ENCODE measurements around the gene ZNF322.

Gene ZNF322

DNA sequence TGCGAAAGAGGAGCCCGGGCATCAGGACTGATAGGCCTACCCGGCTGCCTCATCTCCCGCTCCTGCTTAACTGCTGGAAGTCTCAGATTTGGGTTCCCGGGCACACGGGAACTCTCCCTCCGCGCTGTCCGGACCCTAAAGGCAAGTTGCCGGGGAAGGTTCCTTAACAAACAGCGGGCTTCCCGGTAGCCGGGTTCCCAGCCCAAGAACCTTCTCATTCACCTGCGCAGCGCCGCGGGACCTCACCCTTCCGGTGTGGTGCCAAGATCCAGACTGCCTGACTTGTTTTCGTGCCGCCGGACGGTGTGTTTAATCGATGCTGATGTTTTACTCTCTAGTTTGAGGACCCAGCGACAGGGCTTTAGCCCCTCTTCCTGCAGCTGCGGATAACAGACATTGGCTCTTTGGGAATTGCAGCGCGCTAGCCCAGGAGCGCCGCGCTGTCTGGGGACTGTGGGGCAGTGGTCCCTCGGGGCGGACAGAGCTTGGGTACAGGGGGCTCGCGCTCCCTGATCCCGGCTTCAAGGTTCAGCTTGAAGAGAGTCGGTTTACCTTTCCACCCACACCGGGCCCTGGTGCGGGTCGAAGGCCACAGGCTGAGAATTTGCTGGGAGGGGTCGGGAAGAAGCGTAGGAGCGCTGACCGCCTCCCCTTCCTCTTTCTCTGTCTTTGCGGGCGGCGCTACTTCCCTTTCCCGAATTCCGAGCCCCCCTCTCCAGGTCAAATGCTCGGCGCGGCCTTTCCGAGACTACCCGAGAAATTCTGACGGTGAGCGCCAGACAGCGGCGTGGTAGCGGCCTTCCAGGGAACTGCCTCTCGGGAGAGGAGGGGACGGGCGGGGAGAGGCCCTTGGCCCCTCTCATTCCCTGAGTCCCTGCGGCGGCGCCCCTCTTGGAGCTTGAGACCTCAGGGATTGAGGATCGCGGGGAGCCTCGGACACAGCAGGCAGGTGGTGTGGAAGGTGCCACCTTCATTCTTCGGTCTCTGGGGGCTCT lies 45.6 kb downstream of the ZNF322 start:
- no peak for DNase-seq (ENCODE audit: low spot score)

DNA sequence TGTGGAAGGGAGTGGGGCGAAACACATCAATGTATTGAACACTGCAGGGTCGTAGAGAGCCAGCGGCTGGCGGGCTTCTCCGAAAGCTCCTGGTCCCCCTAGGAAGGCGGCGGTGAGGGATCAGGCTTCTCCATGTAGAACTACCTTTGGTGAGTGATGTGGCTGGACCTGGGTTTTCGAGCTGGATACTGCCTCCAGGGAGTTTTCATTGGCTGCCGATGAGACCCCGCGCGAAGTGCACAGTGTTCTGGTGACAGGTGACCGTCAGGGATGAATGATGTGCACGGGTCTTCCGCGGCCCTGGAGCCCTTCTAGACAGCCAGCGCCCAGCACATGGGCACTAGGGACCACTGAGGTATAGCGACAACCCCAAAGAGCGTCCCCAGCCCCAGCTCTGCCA lies 46.3 kb downstream of the ZNF322 start:
- DNase-seq (ENCODE audit: low spot score), result no peak

DNA sequence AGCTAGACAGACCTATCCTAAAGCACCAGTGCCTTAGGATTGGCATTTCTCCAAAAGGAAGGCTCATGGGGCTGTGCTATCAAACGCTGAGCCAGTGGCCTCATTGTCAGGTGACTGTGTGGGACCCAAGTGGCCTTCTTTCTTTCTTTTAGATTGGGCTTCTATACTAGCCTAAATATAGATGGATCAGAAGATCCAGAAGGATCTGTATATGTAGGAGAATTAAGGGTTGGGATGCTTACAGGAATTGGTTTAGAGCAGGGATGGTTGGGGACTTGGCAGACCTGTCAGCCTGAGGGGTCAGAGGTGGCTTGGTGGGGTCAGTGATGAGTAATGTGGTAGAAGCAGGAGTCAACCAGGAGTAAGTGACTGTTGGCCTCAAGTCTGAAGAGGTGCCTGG lies 47.9 kb downstream of the ZNF322 start:
- no peak for DNase-seq (ENCODE audit: low spot score)

DNA sequence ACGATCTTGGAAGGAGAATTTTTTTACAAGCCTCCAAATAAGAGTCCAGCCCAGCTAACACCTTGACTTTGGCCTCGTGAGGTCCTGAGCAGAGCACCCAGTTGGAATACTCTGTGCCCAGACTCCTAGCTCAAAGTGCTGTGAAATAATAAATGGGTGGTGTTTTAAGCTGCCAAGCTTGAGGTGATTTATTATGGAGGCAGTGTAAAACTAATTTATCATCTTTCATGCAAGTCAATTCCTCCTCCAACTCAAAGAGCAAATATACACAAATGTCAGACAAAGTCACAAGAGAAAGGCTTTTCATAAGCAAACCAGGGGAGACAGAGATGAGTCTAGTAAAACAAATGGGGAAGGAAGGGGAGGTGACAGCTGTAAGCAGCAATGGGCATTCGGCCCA lies 50.1 kb downstream of the ZNF322 start:
- no peak for DNase-seq (ENCODE audit: low spot score)

DNA sequence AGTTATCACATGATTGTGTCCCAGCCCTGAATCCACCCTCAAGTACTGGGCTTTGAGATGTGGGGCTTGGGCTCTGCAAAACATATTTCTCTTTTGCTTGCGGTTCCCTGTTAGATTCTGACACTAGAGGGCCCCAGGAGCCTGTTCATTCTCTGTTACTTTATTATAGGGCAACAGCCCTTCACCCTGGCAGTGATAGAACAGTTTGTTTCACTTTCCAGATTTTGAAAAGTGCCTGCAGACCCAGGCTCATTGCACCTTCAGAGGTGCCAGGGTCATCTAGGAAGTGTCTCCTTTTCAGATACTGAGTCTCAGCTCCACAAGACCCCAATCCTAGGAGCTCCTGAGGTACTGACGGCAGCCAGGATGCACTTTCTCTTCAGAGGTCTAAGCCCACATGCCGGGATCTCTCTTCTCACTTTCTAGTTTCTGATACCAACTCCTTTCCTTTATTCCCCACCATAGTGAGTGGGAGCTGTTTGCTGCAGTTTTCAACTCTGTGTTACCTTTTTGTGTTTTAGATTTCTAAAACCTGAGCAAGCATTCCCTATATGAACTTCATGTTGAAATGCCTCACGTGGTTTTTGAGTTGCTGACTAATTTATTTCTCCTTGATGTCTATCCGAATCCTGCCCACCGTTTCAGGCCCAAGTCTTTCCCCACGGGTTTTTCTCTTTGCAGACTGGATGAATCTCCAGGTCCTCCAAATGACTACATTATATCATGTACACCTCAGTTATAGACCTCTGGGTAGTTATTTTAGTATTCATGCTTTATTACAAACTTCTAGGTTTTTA lies 51.9 kb downstream of the ZNF322 start:
- peak; percentile 73 for DNase-seq (ENCODE audit: low spot score)

DNA sequence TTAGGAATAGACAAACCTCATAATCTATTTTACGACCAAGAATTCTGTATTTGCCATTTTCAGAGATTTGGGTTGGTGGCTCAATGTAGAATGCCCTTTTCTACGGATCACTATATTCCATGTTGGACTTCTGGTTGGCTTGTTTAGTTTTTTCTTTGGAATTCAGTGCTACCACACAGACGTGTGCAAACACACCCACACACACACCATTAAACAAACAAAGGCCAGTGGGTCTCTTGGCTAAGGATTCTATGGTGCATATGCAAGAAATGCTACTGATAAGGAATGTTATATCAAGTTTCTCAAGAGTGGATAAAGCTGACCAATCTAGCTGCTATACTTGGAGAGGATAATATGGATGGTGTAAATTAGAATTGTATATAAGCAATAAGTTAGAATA lies 54.7 kb downstream of the ZNF322 start:
- DNase-seq (ENCODE audit: low spot score), result no peak

DNA sequence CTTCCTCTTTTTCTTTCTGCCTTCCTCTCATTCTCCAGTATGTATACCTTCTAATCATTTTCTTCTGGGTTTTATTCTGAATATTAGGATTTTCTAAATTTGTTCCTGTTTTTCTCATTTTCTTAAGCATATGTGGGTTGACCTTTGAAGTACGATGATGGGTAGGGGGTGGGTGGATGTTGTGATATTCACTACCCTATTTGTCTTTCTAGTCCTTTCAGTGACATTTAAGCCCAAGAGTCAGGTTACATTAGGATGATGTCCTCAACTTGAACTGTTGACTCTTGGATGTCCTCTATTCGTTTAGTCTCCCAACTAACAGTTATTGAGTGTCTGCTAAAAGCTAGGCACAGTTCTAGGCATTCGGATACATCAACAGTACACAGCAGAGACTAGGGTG lies 55.5 kb downstream of the ZNF322 start:
- no peak for DNase-seq (ENCODE audit: low spot score)

DNA sequence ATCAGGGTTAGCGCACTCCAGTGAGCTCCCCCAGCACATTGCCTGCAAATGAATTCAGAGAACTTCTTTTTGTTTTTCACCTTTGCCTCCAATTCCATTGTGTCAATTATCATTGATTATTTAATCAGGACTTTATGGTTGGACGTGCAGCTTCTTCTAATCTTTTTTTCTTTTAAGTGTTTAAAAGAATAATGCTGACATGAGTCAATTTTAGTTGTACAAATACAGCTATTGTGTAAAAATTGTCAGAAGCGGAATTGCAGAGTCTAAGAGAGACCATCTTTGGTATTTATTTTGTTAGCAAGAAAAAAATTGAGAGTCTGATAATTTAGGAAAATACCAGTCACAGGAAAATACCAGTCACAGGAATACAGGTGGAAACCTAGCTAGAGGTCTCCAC lies 57.3 kb downstream of the ZNF322 start:
- no peak for DNase-seq (ENCODE audit: low spot score)

DNA sequence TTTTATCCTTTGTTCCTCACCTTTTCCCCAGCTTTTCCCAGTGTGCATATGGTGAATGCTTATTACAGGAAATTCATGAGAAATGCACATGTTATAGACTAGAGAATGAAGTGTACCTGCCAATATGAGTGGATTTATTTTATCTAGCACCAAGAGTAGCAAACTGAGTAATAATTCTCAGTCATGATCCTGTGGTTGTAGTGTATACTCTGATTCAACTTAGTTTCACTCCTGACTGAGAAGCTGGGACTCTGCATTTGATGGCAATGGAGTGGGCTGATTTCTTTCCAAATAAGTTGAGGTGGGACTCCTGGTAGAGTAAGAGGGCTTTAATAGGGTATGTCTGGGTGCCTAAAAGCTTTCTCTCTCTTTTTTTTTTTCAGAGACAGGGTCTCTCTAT lies 58.8 kb downstream of the ZNF322 start:
- no peak for DNase-seq (ENCODE audit: low spot score)

DNA sequence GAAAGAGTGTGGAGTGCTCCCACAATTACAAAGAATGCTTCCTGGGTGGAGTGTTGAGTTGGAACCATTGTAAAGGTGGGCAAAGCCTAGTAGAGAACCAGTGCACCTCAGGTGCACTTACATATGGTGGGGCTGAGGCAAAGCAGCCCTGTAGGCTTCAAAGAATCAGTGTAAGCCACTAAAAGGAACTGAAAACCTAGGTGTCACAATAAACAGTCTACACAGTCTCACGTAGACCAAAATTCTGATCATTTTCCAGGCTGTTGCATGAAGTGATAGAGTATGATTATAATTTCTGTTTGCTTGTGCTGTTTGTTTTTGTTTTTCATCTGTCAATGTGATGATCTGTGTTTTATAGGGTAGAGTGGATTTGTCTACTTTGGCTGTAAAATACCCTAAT lies 60.0 kb downstream of the ZNF322 start:
- no peak for DNase-seq (ENCODE audit: low spot score)

DNA sequence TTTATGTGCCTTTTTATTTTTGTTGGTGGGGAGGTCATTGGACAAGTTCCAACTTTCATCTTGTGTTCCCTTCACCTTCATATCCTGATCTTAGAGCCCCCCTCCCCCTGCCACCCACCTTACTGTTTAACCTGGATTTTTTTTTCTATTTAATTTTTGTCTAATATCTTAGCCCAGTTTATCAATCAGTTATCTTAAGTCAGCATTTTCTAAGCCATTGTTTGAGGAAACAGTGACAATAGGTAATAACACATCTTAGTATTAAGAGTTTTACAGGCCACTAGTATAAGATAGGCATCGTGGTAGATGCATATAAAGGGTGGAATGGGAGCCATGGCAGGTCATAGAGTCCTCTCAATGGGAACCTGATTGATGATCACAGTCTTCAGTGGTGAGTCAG lies 60.4 kb downstream of the ZNF322 start:
- no peak for DNase-seq (ENCODE audit: low spot score)

DNA sequence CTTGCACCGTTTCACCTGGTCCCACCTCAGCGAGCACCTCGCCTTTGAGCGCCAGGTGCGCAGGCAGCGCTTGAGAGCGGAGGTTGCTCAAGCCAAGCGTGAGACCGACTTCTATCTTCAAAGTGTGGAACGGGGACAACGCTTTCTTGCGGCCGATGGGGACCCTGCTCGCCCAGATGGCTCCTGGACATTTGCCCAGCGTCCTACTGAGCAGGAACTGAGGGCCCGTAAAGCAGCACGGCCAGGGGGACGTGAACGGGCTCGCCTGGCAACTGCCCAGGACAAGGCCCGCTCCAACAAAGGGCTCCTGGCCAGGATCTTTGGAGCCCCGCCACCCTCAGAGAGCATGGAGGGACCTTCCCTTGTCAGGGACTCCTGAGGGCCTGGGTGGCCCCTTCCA lies 61.3 kb downstream of the ZNF322 start:
- no peak for DNase-seq (ENCODE audit: low spot score)

DNA sequence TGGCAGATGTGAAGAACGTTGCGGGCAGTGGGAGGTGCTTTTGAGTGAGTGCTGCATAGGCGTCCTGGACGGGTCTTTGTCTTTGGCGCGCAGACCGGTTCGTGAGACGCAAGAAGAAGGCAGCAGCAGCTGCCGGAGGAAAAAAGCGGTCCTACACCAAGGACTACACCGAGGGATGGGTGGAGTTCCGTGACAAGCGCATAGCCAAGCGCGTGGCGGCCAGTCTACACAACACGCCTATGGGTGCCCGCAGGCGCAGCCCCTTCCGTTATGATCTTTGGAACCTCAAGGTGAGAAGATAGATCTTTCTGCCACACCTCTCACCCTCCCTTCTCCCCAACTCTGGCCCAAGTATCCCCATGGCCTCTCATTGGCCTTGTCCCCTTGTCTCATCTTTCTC lies 61.7 kb downstream of the ZNF322 start:
- DNase-seq (ENCODE audit: low spot score), result no peak

DNA sequence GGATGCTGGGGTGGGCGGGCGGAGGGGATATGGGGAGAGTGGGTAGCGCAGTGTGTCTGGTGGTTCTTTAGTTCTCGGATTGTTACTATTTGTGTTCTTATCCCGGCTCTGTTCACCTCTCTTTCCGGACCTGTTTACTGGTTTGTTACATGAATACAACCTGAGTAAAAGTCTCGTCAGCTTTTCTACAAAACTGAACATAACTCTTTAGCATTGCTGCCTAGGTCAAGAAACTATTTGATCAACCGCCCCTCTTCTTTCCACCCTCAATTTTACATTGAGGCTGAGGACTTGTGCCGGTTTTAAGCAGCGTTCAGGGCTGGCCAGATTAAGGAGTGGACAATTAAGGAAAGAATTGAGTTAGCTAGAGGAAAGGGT lies 62.2 kb downstream of the ZNF322 start:
- no peak for DNase-seq (ENCODE audit: low spot score)

DNA sequence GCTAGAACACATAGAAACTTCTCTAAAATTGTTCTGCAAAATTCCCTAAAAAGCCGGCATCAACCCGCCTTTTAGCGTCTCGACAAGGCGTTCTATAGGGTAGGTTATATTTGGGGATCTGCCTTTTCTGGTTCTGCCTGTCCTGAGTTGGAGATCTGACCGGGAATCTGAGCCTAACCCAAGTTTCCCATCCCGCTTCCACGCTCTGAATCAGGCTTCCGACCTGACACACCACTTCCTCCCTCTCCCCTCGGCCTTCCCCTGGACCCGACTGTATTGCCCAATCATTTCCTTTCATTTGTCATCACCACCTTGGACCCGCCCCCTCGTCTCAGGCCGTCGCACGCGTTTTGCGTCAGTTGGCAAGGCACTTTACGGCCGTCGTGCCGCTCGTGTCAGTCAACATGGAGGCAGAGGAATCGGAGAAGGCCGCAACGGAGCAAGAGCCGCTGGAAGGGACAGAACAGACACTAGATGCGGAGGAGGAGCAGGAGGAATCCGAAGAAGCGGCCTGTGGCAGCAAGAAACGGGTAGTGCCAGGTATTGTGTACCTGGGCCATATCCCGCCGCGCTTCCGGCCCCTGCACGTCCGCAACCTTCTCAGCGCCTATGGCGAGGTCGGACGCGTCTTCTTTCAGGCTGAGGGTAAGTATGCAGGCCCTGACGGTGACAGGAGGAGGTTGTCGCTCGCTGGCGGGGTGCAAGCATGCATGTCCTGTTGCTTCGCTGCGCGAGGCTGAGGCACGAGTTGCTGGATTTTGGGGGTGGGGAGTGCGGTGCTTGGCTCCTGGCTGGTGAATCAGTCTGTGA lies 62.8 kb downstream of the ZNF322 start, which contains the start of gene ABT1:
TSS of gene ABT1 (plus strand) at position 375 of the 810 bp plus-strand sequence. CDS start at position 405, 30 bp downstream.
- peak; percentile 98 for DNase-seq (ENCODE audit: low spot score)

DNA sequence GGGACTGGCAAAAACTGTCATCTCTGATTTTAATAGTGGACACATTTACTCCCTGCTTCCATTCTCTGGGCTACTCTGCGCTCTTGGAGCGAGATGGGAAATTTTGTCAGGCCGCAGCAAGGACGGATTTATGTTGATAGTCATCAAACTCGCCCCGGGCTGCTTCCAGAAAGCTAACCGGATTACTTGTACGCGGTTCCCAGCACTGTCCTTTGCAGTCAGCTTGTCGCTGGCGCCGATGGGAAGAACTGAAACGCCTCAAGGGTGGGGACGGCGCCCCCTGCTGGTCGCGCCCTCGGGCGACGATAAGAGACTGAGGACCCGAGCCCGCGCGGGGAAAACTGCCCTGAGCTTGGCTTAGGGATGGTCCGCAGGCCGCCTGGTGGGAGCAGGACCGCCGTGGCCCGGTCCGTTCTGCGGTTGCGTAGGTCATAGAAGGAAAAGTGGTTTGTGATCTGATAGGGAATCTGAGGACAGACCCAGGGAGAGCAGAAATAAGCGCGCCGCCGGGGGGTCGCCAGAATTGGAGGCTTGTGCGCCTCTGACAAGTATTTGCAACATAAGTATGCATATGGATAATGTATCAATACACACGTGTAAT lies 63.8 kb downstream of the ZNF322 start:
- peak; percentile 90 for DNase-seq (ENCODE audit: low spot score)

DNA sequence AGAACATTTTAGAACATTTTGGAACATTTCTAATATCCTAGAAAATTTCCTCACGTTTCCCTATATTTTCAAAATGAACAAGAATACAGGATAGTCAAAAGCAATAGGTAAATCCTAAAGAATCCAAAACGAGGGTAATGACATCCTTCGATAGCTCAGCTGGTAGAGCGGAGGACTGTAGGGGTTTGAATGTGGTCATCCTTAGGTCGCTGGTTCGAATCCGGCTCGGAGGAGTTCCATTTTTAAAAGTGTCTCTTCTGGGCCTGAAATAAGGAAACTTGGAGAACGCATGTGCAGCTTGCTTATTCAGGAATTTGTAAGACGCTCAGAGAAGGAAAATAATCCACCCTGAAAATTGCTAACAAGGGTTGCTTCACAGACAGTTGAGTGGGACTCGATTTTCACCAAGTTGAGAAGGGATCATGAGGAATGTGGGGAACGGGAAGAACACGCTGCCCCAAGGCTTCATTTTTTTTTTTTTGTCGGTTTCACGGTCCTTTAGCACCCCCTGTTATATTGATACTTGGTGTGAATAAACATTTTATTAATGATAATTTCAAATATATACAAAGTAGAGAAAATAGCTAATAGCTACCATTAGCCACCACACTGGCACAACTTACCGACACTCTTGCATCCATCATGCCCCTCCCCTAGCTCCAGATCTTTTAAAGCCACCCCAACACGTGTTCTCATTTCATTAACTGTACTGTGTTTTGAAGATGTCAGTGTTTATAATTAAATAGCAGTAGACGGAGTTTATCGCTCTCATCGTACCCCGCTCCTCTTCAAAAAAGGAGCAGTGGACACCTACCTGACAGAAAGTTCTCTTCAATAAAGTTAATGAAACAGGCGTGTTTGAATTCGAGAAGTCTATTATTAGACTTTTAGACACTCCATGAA lies 64.6 kb downstream of the ZNF322 start:
- peak; percentile 86 for DNase-seq (ENCODE audit: low spot score)

DNA sequence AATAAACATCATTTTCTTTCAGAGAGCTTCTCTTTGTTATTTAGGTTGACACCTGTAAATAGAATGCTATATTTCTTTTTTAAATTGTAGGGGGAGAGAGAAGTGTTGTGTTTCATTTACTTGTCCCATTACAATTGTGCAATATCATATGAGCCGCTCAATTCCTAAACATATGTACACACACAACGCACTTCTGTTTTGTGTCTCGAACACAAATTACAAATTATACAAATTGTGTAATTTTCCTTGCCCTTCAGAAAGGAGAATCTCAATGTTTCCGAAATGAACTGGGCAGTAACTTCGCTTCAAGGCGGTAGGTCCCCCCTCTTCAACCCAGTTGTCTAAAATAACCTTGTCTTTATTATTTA lies 65.4 kb downstream of the ZNF322 start:
- DNase-seq (ENCODE audit: low spot score), result no peak

DNA sequence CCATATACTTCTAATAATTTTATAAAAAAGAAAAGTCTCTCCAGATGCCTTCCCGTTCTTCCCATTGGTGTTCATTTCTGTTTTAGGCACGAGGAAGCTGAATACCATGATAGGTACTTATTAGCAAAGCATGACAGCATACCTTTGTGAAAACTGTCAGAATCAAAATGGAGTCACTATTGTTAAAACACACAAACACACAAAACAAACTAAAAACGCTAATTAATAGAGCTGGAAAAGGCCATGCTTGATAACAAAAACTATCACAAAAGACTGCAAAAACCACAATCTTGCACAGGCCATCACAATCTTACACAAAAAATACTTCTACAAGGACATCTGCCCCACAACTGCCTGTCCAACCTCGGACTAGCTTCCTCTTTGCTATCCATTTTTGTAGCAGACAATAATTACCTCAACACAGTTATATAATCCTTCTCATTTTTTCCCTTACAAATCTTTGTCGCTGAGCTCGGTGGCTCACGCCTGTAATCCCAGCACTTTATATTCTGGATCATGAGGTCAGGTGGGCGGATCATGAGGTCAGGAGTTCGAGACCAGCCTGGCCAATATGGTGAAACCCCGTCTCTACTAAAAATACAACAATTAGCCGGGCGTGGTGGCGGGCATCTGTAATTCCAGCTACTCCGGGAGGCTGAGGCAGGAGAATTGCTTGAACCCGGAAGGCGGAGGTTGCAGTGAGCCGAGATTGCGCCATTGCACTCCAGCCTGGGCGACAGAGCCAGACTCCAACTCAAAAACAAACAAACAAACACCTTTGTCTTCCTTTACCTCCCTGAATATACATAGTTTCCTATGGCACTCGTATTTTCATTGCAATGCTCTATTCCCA lies 66.0 kb downstream of the ZNF322 start:
- no peak for DNase-seq (ENCODE audit: low spot score)

DNA sequence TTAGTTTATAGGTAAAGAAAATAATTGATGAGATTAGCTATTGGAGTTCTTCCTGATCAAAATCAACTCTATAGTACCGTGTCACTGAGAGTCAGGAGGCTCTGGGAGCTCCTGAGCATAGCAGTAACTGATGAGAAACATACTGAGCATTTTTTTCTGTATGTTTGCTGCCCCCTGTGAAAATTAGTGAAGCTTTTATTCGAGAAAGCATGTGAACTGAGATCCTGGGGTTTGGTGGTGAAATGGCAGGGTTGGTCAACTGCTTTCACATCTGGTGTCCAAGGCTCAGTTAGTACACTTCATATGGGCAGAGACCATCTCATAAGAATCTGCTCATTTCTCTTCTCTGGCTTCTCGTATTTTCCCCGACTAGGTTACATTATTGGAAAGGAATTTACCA lies 66.9 kb downstream of the ZNF322 start:
- DNase-seq (ENCODE audit: low spot score), result no peak

Data from activated CD4-positive, alpha-beta T cell treated with anti-CD3 and anti-CD28 coated beads, Interleukin-2, Interleukin-4, amounts not matched to agents 100 ng/mL and 50 ng/mL, durations not matched to agents 16 hours and 8 hours (primary cell).